HEK293 (cell line): Measurements from ENCODE around the gene ZNF33A.
A peak's percentile ranks its signal among the peaks of the same experiment; 100 is the strongest.

Source experiments
- CTCF ChIA-PET: fragments of 350-600 bp; formaldehyde crosslinking; extraction: SDS; loops from one replicate; lab custom pipeline; 2021; ENCODE audit warnings: antibody characterized with exemption; lab: Yijun Ruan, JAX
- POLR2A ChIA-PET: fragments of 300-600 bp; formaldehyde crosslinking; extraction: SDS; loops from one replicate; lab custom pipeline; 2020; ENCODE audit warnings: antibody characterized with exemption, inconsistent platforms; lab: Yijun Ruan, JAX
- H3K27ac ChIP-seq: fragments of 200-500 bp; sonication (Bioruptor generic); 2 replicates; pipeline ENCODE4 v1.5.1; 2014; ENCODE audit warnings: low read depth, low read length, control low read depth, inconsistent platforms; ENCODE audit errors: extremely low read depth
- H3K36me3 ChIP-seq, 2 experiments: fragments of 200-500 bp in 1 of 2; sonication (Bioruptor generic) in 1 of 2; 1 replicate in 1 of 2; 2 replicates in 1 of 2; pipeline ENCODE4 v1.5.1; 2014 to 2017; ENCODE audit warnings: inconsistent platforms in 2 of 2, low read length in 2 of 2; ENCODE audit not compliant: control insufficient read depth in 2 of 2, insufficient read depth in 1 of 2
- H3K4me1 ChIP-seq: fragments of 200-500 bp; sonication (Bioruptor generic); 2 replicates; pipeline ENCODE4 v1.5.1; 2014; ENCODE audit warnings: mild to moderate bottlenecking, low read length, inconsistent platforms; ENCODE audit not compliant: control insufficient read depth, insufficient read depth
- H3K4me3 ChIP-seq: 2 replicates; pipeline ENCODE4 v1.5.1; 2011; ENCODE audit warnings: low read depth, mild to moderate bottlenecking, control low read depth, low read length, moderate library complexity
- H3K9me3 ChIP-seq: fragments of 200-500 bp; sonication (Bioruptor generic); 2 replicates; pipeline ENCODE4 v1.5.1; 2014; ENCODE audit warnings: low read depth, low read length, inconsistent platforms; ENCODE audit not compliant: control insufficient read depth, insufficient read depth
- HOXC10 ChIP-seq: sonication (generic); formaldehyde crosslinking; IDR thresholded peaks from 2 replicates; pipeline ENCODE4 v1.8.1; 2023; ENCODE audit warnings: mild to moderate bottlenecking, missing genetic modification reagents
- KLF1 ChIP-seq: fragments of 450-650 bp; formaldehyde crosslinking; IDR thresholded peaks from 2 replicates; pipeline ENCODE4 v1.5.1; 2016; ENCODE audit warnings: missing biosample characterization, missing genetic modification characterization
- PRDM1 ChIP-seq: fragments of 450-650 bp; formaldehyde crosslinking; IDR thresholded peaks from 2 replicates; pipeline ENCODE4; 2016; ENCODE audit warnings: missing biosample characterization, missing genetic modification characterization
- SP3 ChIP-seq: fragments of 450-650 bp; formaldehyde crosslinking; IDR thresholded peaks from 2 replicates; pipeline ENCODE4 v1.5.1; 2016; ENCODE audit warnings: missing biosample characterization, missing genetic modification characterization
- TCF7L2 ChIP-seq: IDR thresholded peaks from 2 replicates; pipeline ENCODE4 v1.6.1; 2011; ENCODE audit warnings: low read depth, mild to moderate bottlenecking, inconsistent platforms, low read length, moderate library complexity, borderline replicate concordance
- ZBTB20 ChIP-seq: fragments of 450-650 bp; formaldehyde crosslinking; IDR thresholded peaks from 2 replicates; pipeline ENCODE4 v1.5.1; 2016; ENCODE audit warnings: missing biosample characterization, missing genetic modification characterization
- ZEB2 ChIP-seq: fragments of 450-650 bp; formaldehyde crosslinking; IDR thresholded peaks from 2 replicates; pipeline ENCODE4 v1.5.1; 2016; ENCODE audit warnings: missing biosample characterization, missing genetic modification characterization
- ZFHX2 ChIP-seq: fragments of 450-650 bp; formaldehyde crosslinking; conservative IDR thresholded peaks from 2 replicates; pipeline ENCODE4 v1.5.1; 2016; ENCODE audit warnings: missing biosample characterization, missing genetic modification characterization
- ZNF10 ChIP-seq: fragments of 450-650 bp; formaldehyde crosslinking; IDR thresholded peaks from 2 replicates; pipeline ENCODE4 v1.5.1; 2017; ENCODE audit warnings: missing biosample characterization, missing genetic modification characterization
- ZNF132 ChIP-seq: fragments of 450-650 bp; formaldehyde crosslinking; IDR thresholded peaks from 2 replicates; pipeline ENCODE4 v1.5.1; 2017; ENCODE audit warnings: missing biosample characterization, missing genetic modification characterization, borderline replicate concordance
- ZNF138 ChIP-seq: fragments of 450-650 bp; formaldehyde crosslinking; IDR thresholded peaks from 2 replicates; pipeline ENCODE4 v1.5.1; 2016; ENCODE audit warnings: missing biosample characterization, missing genetic modification characterization, borderline replicate concordance
- ZNF146 ChIP-seq: fragments of 450-650 bp; formaldehyde crosslinking; IDR thresholded peaks from 2 replicates; pipeline ENCODE4 v1.5.1; 2016; ENCODE audit warnings: missing biosample characterization, missing genetic modification characterization
- ZNF169 ChIP-seq: fragments of 450-650 bp; formaldehyde crosslinking; IDR thresholded peaks from 2 replicates; pipeline ENCODE4 v1.5.1; 2016; ENCODE audit warnings: missing biosample characterization, missing genetic modification characterization
- ZNF184 ChIP-seq: fragments of 450-650 bp; IDR thresholded peaks from 2 replicates; pipeline ENCODE4 v1.5.1; 2018; ENCODE audit warnings: missing biosample characterization, mild to moderate bottlenecking, missing genetic modification characterization
- ZNF2 ChIP-seq: fragments of 450-650 bp; formaldehyde crosslinking; IDR thresholded peaks from 2 replicates; pipeline ENCODE4 v1.5.1; 2016; ENCODE audit warnings: missing biosample characterization, missing genetic modification characterization
- ZNF223 ChIP-seq: fragments of 450-650 bp; formaldehyde crosslinking; IDR thresholded peaks from 2 replicates; pipeline ENCODE4 v1.5.1; 2016; ENCODE audit warnings: missing biosample characterization, missing genetic modification characterization
- ZNF24 ChIP-seq: fragments of 450-650 bp; formaldehyde crosslinking; IDR thresholded peaks from 2 replicates; pipeline ENCODE4 v1.5.1; 2016; ENCODE audit warnings: missing biosample characterization, missing genetic modification characterization
- ZNF274 ChIP-seq, 2 experiments: fragments of 200-500 bp in 1 of 2; fragments of 450-650 bp in 1 of 2; sonication (Bioruptor generic) in 1 of 2; formaldehyde crosslinking in 1 of 2; IDR thresholded peaks; 2 replicates each; pipeline versions ENCODE4 v1.5.1 to v1.6.1; 2014 to 2016; ENCODE audit warnings: borderline replicate concordance in 1 of 2, inconsistent platforms in 1 of 2, low read length in 1 of 2, missing biosample characterization in 1 of 2, missing genetic modification characterization in 1 of 2
- ZNF280C ChIP-seq: fragments of 450-650 bp; formaldehyde crosslinking; IDR thresholded peaks from 2 replicates; pipeline ENCODE4 v1.5.1; 2016; ENCODE audit warnings: missing biosample characterization, missing genetic modification characterization
- ZNF433 ChIP-seq: fragments of 450-650 bp; formaldehyde crosslinking; IDR thresholded peaks from 2 replicates; pipeline ENCODE4 v1.5.1; 2016; ENCODE audit warnings: missing biosample characterization, missing genetic modification characterization, low read depth
- ZNF449 ChIP-seq: fragments of 450-650 bp; formaldehyde crosslinking; IDR thresholded peaks from 2 replicates; pipeline ENCODE4 v1.5.1; 2017; ENCODE audit warnings: missing biosample characterization, mild to moderate bottlenecking, missing genetic modification characterization, moderate library complexity
- ZNF530 ChIP-seq: fragments of 450-650 bp; formaldehyde crosslinking; IDR thresholded peaks from 2 replicates; pipeline ENCODE4 v1.5.1; 2016; ENCODE audit warnings: low read depth, missing biosample characterization, missing genetic modification characterization
- ZNF549 ChIP-seq: fragments of 450-650 bp; IDR thresholded peaks from 2 replicates; pipeline ENCODE4 v1.5.1; 2018; ENCODE audit warnings: missing biosample characterization, missing genetic modification characterization, mild to moderate bottlenecking, inconsistent platforms, moderate library complexity
- ZNF558 ChIP-seq: fragments of 450-650 bp; formaldehyde crosslinking; IDR thresholded peaks from 2 replicates; pipeline ENCODE4 v1.5.1; 2016; ENCODE audit warnings: missing biosample characterization, missing genetic modification characterization
- ZNF596 ChIP-seq: fragments of 450-650 bp; IDR thresholded peaks from 2 replicates; pipeline ENCODE4 v1.5.0; 2018; ENCODE audit warnings: missing biosample characterization, mild to moderate bottlenecking, missing genetic modification characterization, moderate library complexity
- ZNF76 ChIP-seq: fragments of 450-650 bp; formaldehyde crosslinking; IDR thresholded peaks from 2 replicates; pipeline ENCODE4; 2016; ENCODE audit warnings: low read depth, missing biosample characterization, missing genetic modification characterization, borderline replicate concordance
- ZNF830 ChIP-seq: fragments of 450-650 bp; IDR thresholded peaks from 2 replicates; pipeline ENCODE4 v1.5.0; 2018; ENCODE audit warnings: missing biosample characterization, missing genetic modification characterization, low read depth, mild to moderate bottlenecking, moderate library complexity
- ZNF843 ChIP-seq: fragments of 450-650 bp; formaldehyde crosslinking; IDR thresholded peaks from 2 replicates; pipeline ENCODE4 v1.5.1; 2016; ENCODE audit warnings: missing biosample characterization, missing genetic modification characterization
- ZSCAN16 ChIP-seq: fragments of 450-650 bp; formaldehyde crosslinking; IDR thresholded peaks from 2 replicates; pipeline ENCODE4 v1.5.1; 2016; ENCODE audit warnings: missing biosample characterization, missing genetic modification characterization
- ZSCAN30 ChIP-seq: fragments of 450-650 bp; IDR thresholded peaks from 2 replicates; pipeline ENCODE4 v1.5.1; 2018; ENCODE audit warnings: missing biosample characterization, mild to moderate bottlenecking, missing genetic modification characterization, moderate library complexity
- TF ChIP-seq, protein P1 (sequence below): fragments of 450-650 bp; formaldehyde crosslinking; IDR thresholded peaks from 2 replicates; pipeline ENCODE4 v1.5.1; 2016; ENCODE audit warnings: missing biosample characterization, missing genetic modification characterization

Gene ZNF33A

DNA sequence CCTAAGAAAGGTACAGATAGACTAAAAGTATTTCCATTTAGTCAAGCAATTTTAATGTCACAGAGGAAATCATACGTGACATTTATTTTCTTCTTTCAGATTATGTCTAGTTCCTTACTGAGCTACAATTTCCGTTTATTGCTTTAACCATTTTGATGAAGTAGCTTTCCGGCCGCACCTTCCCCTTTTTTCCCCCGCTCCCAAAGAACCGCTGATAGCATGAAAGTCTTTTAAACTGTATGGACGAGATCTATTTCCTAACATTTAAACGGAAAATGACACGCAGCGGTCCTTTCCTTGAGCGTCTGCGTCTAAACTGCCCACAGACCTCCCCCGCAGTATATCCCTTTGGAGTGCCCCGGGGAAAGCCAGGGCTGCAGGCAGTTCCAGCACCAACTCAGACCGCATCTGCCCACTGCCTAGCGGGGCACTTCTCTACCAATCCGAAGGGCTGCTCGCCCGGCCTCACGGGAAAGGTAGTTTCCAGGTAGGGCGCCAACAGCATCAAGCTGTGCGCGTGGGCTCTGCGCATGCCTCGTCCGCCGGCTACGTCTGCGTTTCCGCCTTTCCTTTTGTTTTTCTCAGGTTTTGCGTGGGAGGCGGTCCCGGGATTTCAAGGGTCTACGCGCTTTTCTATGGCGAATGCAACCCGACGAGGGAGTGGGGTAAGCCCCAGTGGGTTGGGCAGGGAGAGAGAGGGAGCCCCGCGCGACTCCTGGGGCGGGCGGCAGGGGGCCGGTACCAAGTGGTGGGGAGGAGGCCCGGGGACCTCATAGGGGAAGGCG lies at the start of gene ZNF33A:
Gene ZNF33A (plus strand): TSS at position 557 of the 785 bp plus-strand sequence. CDS start 1,667 bp downstream, outside the sequence.
- Histone ChIP-seq H3K27ac (peak within 1 kb of the TSS; percentile 85), H3K36me3 (peaks cover 22 to 28% of the 10 kb centered on the region in 2 experiments; a peak in 2 of 3 replicates), H3K9me3 (no peaks in the 10 kb centered on the region), H3K4me1 (no peaks in the 10 kb centered on the region), H3K4me3 (peak within 1 kb of the TSS; percentile 65)
- POLR2A ChIA-PET, result interaction anchor here (0.7 to 2.2 kb wide), 4 partner anchors 17 to 84 kb away, joined by 3 to 9 read pairs (median 4); partner anchors contain the start of gene ZNF25
- CTCF ChIA-PET, result interaction anchor here (1.1 to 1.3 kb wide), 2 partner anchors 32 to 33 kb away, joined by 3 read pairs; partner anchors contain the start of gene ZNF25
- peak; percentile 78 for TF ChIP-seq ZNF449
- no peak for TF ChIP-seq ZNF169
- TF ChIP-seq ZBTB20 (tag by site-specific recombination), result peak; percentile 84
- TF ChIP-seq TCF7L2, result no peak
- peak; percentile 81 for TF ChIP-seq ZNF76
- TF ChIP-seq ZNF10, result 0 out of 2 replicates have a peak, but pooled peaks have one; percentile 12
- no peak for TF ChIP-seq ZNF596 (tag by site-specific recombination)
- TF ChIP-seq ZNF843, result no peak
- peak; percentile 52; the same call in 1 of the 2 replicates for TF ChIP-seq ZNF2 (tag by site-specific recombination)
- TF ChIP-seq ZNF132, result no peak
- TF ChIP-seq ZNF830 (tag by site-specific recombination), result no peak
- no peak for TF ChIP-seq ZNF223 (tag by site-specific recombination)
- TF ChIP-seq PRDM1 (tag by site-specific recombination), result 0 out of 2 replicates have a peak, but pooled peaks have one; percentile 26
- peak; percentile 88 for TF ChIP-seq ZFHX2 (tag by site-specific recombination)
- TF ChIP-seq ZNF138, result no peak
- TF ChIP-seq ZEB2, result peak; percentile 58
- no peak for TF ChIP-seq ZNF280C (tag by site-specific recombination)
- TF ChIP-seq SP3, result peak; percentile 64
- TF ChIP-seq ZNF146 (tag by site-specific recombination), result no peak
- TF ChIP-seq KLF1, result no peak
- TF ChIP-seq ZSCAN30 (tag by site-specific recombination), result peak; percentile 18; the same call in 1 of the 2 replicates
- TF ChIP-seq HOXC10 (CRISPR knock-in tag), result no peak
- no peak for TF ChIP-seq ZNF184 (tag by site-specific recombination)
- no peak for TF ChIP-seq ZNF433 (tag by site-specific recombination)
- TF ChIP-seq ZSCAN16 (tag by site-specific recombination), result no peak
- no peak for TF ChIP-seq ZNF530 (tag by site-specific recombination)
- no peak for TF ChIP-seq ZNF549 (tag by site-specific recombination)
- TF ChIP-seq ZNF24 (tag by site-specific recombination), result no peak
- TF ChIP-seq ZNF558 (tag by site-specific recombination), result no peak
- TF ChIP-seq, protein P1, sequence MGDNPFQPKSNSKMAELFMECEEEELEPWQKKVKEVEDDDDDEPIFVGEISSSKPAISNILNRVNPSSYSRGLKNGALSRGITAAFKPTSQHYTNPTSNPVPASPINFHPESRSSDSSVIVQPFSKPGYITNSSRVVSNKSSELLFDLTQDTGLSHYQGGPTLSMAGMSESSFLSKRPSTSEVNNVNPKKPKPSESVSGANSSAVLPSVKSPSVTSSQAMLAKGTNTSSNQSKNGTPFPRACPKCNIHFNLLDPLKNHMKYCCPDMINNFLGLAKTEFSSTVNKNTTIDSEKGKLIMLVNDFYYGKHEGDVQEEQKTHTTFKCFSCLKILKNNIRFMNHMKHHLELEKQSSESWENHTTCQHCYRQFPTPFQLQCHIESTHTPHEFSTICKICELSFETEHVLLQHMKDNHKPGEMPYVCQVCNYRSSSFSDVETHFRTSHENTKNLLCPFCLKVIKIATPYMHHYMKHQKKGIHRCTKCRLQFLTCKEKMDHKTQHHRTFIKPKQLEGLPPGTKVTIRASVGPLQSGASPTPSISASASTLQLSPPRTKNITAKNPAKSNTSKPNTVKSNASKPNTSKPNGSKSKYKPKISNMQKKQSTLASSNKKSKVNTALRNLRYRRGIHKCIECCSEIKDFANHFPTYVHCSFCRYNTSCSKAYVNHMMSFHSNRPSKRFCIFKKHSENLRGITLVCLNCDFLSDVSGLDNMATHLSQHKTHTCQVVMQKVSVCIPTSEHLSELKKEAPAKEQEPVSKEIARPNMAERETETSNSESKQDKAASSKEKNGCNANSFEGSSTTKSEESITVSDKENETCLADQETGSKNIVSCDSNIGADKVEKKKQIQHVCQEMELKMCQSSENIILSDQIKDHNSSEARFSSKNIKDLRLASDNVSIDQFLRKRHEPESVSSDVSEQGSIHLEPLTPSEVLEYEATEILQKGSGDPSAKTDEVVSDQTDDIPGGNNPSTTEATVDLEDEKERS (tag by site-specific recombination), result no peak
- no peak for TF ChIP-seq ZNF274 (IDR thresholded peaks at IDR 0.05; ENCODE audit: low read length)
- TF ChIP-seq ZNF274 (tag by site-specific recombination; IDR thresholded peaks at IDR 0.05; ENCODE audit: borderline replicate concordance), result no peak
